CD4-positive, alpha-beta T cell (primary cell): ENCODE results near the gene RNU2-63P. TPM values are rescaled to one million over a fixed set of nuclear protein-coding genes. Genes with fewer than 3 reads are reported as not detected.

ENCODE experiments used
- ATAC-seq: fragments of 200-7000 bp; cut with Tn5 transposase; one replicate; pipeline ENCODE4 v1.10.0; 2022; ENCODE audit warnings: mild to moderate bottlenecking; ENCODE audit not compliant: poor library complexity
- CTCF ChIA-PET: fragments of 350-600 bp; sonication (Branson Sonifier 250); formaldehyde crosslinking; loops from one replicate; lab custom pipeline; 2021; ENCODE audit warnings: antibody characterized with exemption, inconsistent platforms; lab: Charles Lee
- POLR2A ChIA-PET: fragments of 350-600 bp; sonication (Branson Sonifier 250); formaldehyde crosslinking; loops from one replicate; lab custom pipeline; 2021; ENCODE audit warnings: antibody characterized with exemption, inconsistent platforms; lab: Charles Lee
- DNase-seq, 14 experiments: peaks; one replicate each; pipeline ENCODE4 v3.0.0-alpha.2; 2013 to 2020; ENCODE audit warnings: mixed read lengths in 2 of 14
- H3K27ac ChIP-seq, 2 donors: one replicate each; pipeline versions ENCODE4 v1.5.1 to v1.7.0; 2013; ENCODE audit warnings: low read length in 2 of 2, low read depth in 1 of 2, mild to moderate bottlenecking in 1 of 2
- H3K27me3 ChIP-seq, 2 experiments: 1 replicate in 1 of 2; 2 replicates in 1 of 2; pipeline versions ENCODE4 v1.6.1 to v1.7.0; 2013; ENCODE audit warnings: low read length in 2 of 2, control low read depth in 1 of 2, mild to moderate bottlenecking in 1 of 2, moderate library complexity in 1 of 2; ENCODE audit not compliant: insufficient read depth in 2 of 2, control insufficient read depth in 1 of 2
- H3K36me3 ChIP-seq: one replicate; pipeline ENCODE4 v1.6.1; 2013; ENCODE audit warnings: low read length, control low read depth; ENCODE audit not compliant: insufficient read depth
- H3K4me1 ChIP-seq: one replicate; pipeline ENCODE4 v1.6.1; 2013; ENCODE audit warnings: low read length, control low read depth; ENCODE audit not compliant: insufficient read depth
- H3K4me3 ChIP-seq: one replicate; pipeline ENCODE4 v1.5.1; 2013; ENCODE audit warnings: mild to moderate bottlenecking, low read length, moderate library complexity
- H3K9me3 ChIP-seq, 2 experiments: 1 replicate in 1 of 2; 2 replicates in 1 of 2; pipeline versions ENCODE4 v1.6.1 to v1.7.0; 2013; ENCODE audit warnings: low read length in 2 of 2, mild to moderate bottlenecking in 2 of 2, control low read depth in 1 of 2, moderate library complexity in 1 of 2; ENCODE audit not compliant: control insufficient read depth in 1 of 2, insufficient read depth in 1 of 2
- H3K27ac Mint-ChIP-seq: one replicate; pipeline ENCODE4 v1.8.0; 2020; ENCODE audit warnings: mixed read lengths
- H3K27me3 Mint-ChIP-seq: one replicate; pipeline ENCODE4 v1.8.0; 2021; ENCODE audit warnings: mixed read lengths
- H3K36me3 Mint-ChIP-seq: one replicate; pipeline ENCODE4 v1.8.0; 2021; ENCODE audit warnings: low read depth, mixed read lengths
- H3K4me1 Mint-ChIP-seq: one replicate; pipeline ENCODE4 v1.8.0; 2021; ENCODE audit warnings: low read depth, mixed read lengths
- H3K4me3 Mint-ChIP-seq: one replicate; pipeline ENCODE4 v1.8.0; 2020; ENCODE audit warnings: mild to moderate bottlenecking, mixed read lengths
- H3K9me3 Mint-ChIP-seq: one replicate; pipeline ENCODE4 v1.8.0; 2020; ENCODE audit warnings: mixed read lengths
- intact Hi-C, 2 experiments: fragments of 100-400 bp; cut with DNase I in 1 of 2; cut with micrococcal nuclease in 1 of 2; formaldehyde crosslinking; loops; one replicate each; pipeline versions ENCODE4 v1.15.1 to v1.9.0; 2023 to 2025; cut with DNase I, micrococcal nuclease
- total RNA-seq, 174 experiments: library from RNA in 2 of 174; stranded (reverse) in 2 of 174; gene quantifications; one replicate each; pipeline ENCODE4 v1.2.3 and lab custom pipeline; 2021 to 2026
- TF ChIP-seq, protein P1 (sequence below): fragments of 200-600 bp; IDR thresholded peaks from one replicate; pipeline ENCODE4 v1.8.0; 2022; ENCODE audit warnings: antibody characterized with exemption, mild to moderate bottlenecking

The RNU2-63P gene
- total RNA-seq, 2 experiments from 2014 or later = 2.6 to 3.1 TPM

DNA sequence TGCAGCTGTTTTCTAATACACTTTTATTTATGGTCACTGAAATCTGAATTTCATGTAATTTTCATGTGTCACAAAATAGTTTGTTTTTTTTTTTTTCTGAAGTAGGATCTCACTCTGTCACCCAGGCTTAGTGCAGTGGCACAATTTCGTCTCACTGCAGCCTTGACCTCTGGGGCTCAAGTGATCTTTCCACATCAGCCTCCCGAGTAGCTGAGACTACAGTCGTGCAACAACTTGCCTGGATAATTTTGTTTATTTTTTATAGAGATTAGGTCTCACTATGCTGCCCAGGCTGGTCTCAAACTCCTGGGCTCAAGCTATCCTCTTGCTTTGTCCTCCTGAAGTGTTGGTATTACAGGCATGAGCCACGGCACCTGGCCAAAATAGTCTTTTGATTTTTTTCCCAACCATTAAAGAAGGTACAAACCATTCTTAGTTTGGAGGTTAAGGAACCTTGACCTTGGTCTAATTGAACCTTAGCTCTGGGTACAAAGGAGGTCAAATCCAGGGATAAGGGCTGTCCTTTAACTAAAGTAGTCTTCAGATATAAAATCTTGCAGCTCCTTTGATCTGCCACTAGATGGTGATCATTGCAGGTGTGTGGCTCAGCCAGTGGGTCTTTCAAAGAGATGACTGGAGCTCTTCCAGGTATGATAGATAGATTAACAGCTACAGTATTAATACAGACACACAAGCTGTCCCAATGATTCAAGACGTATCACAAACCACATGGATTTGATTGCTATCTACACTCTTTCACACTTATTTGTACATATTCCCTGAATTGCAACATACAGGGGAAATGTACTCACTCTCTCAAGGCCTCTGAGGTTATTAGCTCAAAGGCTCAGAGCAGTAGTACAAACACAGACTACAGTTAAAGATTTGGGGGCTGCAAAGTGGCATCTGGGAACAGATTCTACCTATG is 43.9 kb upstream of the RNU2-63P start:
- peak; percentile 33 for ATAC-seq

DNA sequence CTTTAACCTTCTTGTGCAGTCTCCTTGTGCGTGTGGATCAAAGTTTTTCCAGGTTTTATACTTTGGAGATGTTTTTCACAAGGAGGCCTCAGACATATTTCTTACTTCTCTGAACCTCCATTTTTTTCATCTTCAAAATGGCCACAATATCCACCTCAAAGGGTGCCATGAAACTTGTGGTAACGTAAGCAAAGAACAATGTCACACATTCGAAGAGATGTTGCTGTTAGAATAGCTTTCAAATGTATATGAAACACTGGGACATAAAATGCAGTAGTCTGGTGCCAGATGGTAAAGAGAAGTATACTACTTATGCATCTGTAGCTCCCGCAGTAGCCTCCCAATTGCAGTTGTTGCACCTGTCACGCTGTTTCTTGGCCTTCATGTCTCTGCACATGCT is 41.8 kb upstream of the RNU2-63P start:
- no peak overlapping the region for H3K27ac ChIP-seq

More for the DNA sequence above, 43.9 kb upstream of the RNU2-63P start:
- Mint-ChIP-seq H3K4me1 (peaks cover 28% of the 10 kb centered on the region), H3K27me3 (no peaks in the 10 kb centered on the region), H3K27ac (no peak overlapping the region), H3K4me3 (no peak overlapping the region), H3K9me3 (no peaks in the 10 kb centered on the region), H3K36me3 (peaks cover 1% of the 10 kb centered on the region)
- no peaks in the 10 kb centered on the region for H3K27me3 ChIP-seq
- no peak overlapping the region for H3K27ac ChIP-seq
- H3K36me3 ChIP-seq = no peaks in the 10 kb centered on the region
- H3K4me3 ChIP-seq = no peak overlapping the region
- ChIA-PET CTCF (interaction anchor here (0.6 to 2.3 kb wide), 18 partner anchors 9 to 655 kb away, joined by 3 to 26 read pairs (median 4); no protein-coding TSS in a partner anchor), POLR2A (interaction anchor here (1.0 to 1.6 kb wide), 4 partner anchors 12 to 99 kb away, joined by 3 to 11 read pairs (median 4); partner anchors contain the start of gene RNU2-63P)
- H3K9me3 ChIP-seq = no peaks in the 10 kb centered on the region
- TF ChIP-seq, protein P1, sequence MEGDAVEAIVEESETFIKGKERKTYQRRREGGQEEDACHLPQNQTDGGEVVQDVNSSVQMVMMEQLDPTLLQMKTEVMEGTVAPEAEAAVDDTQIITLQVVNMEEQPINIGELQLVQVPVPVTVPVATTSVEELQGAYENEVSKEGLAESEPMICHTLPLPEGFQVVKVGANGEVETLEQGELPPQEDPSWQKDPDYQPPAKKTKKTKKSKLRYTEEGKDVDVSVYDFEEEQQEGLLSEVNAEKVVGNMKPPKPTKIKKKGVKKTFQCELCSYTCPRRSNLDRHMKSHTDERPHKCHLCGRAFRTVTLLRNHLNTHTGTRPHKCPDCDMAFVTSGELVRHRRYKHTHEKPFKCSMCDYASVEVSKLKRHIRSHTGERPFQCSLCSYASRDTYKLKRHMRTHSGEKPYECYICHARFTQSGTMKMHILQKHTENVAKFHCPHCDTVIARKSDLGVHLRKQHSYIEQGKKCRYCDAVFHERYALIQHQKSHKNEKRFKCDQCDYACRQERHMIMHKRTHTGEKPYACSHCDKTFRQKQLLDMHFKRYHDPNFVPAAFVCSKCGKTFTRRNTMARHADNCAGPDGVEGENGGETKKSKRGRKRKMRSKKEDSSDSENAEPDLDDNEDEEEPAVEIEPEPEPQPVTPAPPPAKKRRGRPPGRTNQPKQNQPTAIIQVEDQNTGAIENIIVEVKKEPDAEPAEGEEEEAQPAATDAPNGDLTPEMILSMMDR = peak; percentile 94
- intact Hi-C loops = loop anchor here (1.0 to 10.0 kb wide), 3 partner anchors 100 to 1955 kb away; partner anchors contain the start of genes IMMT (in 1 of the 2), MRPL35 (in 1 of the 2), POLR1A (in 1 of the 2) and PTCD3 (in 1 of the 2)
- DNase-seq = peak in 7 of 14 experiments; percentile 22 to 69 (median 46)
- peaks cover 7% of the 10 kb centered on the region for H3K4me1 ChIP-seq

DNA sequence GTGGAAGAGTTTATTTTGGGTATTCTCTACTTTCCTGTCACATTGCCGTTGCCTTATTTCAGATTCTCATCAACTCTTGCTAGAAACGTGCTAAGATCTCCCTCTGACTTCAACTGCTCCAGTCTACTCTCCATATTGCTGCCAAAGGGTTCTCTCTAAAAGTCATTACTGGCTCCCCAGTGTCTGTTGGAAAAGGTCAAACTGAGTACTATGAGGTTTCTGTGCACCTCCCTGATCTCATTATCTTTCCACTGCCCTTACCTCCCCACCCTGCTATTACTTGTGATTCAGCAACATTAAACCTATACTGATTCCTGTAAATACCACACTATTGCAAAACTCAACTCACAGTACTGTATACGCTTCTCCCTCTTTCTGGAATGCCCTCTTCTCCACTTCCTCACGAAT is 41.1 kb upstream of the RNU2-63P start:
- H3K27ac ChIP-seq = no peak overlapping the region
- no peaks in the 10 kb centered on the region for H3K27me3 Mint-ChIP-seq
- no peaks in the 10 kb centered on the region for H3K36me3 ChIP-seq
- H3K9me3 ChIP-seq = no peaks in the 10 kb centered on the region
- TF ChIP-seq, protein P1 = no peak
- ATAC-seq (no peak), DNase-seq (no peak)
- peak overlapping the region; percentile 93 for H3K27ac Mint-ChIP-seq
- intact Hi-C loops = loop anchor here in 1 of 2 experiments (2.0 to 10.0 kb wide), 3 partner anchors 633 to 1953 kb away; partner anchors contain the start of genes IMMT, MRPL35, POLR1A and PTCD3
- ChIA-PET CTCF (no interaction called here), POLR2A (no interaction called here)
- no peaks in the 10 kb centered on the region for H3K27me3 ChIP-seq
- H3K9me3 Mint-ChIP-seq = no peaks in the 10 kb centered on the region
- peak overlapping the region; percentile 65 for H3K4me3 Mint-ChIP-seq
- H3K4me1 Mint-ChIP-seq = peaks cover 55% of the 10 kb centered on the region
- no peak overlapping the region for H3K4me3 ChIP-seq
- peaks cover 16% of the 10 kb centered on the region for H3K36me3 Mint-ChIP-seq
- H3K4me1 ChIP-seq = peaks cover 18% of the 10 kb centered on the region

More for the DNA sequence above, 41.8 kb upstream of the RNU2-63P start:
- H3K9me3 Mint-ChIP-seq = no peaks in the 10 kb centered on the region
- Histone ChIP-seq H3K4me3 (no peak overlapping the region), H3K27me3 (no peaks in the 10 kb centered on the region), H3K4me1 (peaks cover 18% of the 10 kb centered on the region), H3K9me3 (no peaks in the 10 kb centered on the region), H3K36me3 (no peaks in the 10 kb centered on the region)
- H3K27me3 Mint-ChIP-seq = no peaks in the 10 kb centered on the region
- ChIA-PET CTCF (no interaction called here), POLR2A (no interaction called here)
- peaks cover 49% of the 10 kb centered on the region for H3K4me1 Mint-ChIP-seq
- TF ChIP-seq, protein P1 = no peak
- intact Hi-C loops = loop anchor here in 1 of 2 experiments (10.0 kb wide), 2 partner anchors 1863 to 1953 kb away; partner anchors contain the start of genes IMMT, MRPL35, POLR1A and PTCD3
- H3K36me3 Mint-ChIP-seq = peaks cover 13% of the 10 kb centered on the region
- peak overlapping the region; percentile 11 for H3K4me3 Mint-ChIP-seq
- H3K27ac Mint-ChIP-seq = peak overlapping the region; percentile 93
- ATAC-seq (no peak), DNase-seq (no peak)
